Ishikawa (cell line): ENCODE data around the gene MFSD2A.

Experiments
- CEBPB ChIP-seq: IDR thresholded peaks from 2 replicates; pipeline ENCODE4 v1.6.1; 2012
- CREB1 ChIP-seq: IDR thresholded peaks from 2 replicates; pipeline ENCODE4 v1.6.1; 2012; ENCODE audit warnings: low read depth
- EGR1 ChIP-seq: IDR thresholded peaks from 2 replicates; pipeline ENCODE4 v1.6.1; 2012
- EP300 ChIP-seq: IDR thresholded peaks from 2 replicates; pipeline ENCODE4 v1.6.1; 2012; ENCODE audit warnings: borderline replicate concordance
- NFIC ChIP-seq: IDR thresholded peaks from 2 replicates; pipeline ENCODE4 v1.6.1; 2012
- RAD21 ChIP-seq: IDR thresholded peaks from 2 replicates; pipeline ENCODE4 v1.6.1; 2012; ENCODE audit warnings: low read depth
- TAF1 ChIP-seq: IDR thresholded peaks from 2 replicates; pipeline ENCODE4 v1.6.1; 2012; ENCODE audit warnings: low read depth, mild to moderate bottlenecking
- TCF12 ChIP-seq: IDR thresholded peaks from 2 replicates; pipeline ENCODE4 v1.6.1; 2012; ENCODE audit warnings: low read depth
- TEAD4 ChIP-seq: IDR thresholded peaks from 2 replicates; pipeline ENCODE4 v1.6.1; 2012
- YY1 ChIP-seq: IDR thresholded peaks from 2 replicates; pipeline ENCODE4 v1.6.1; 2012; ENCODE audit warnings: low read depth
- ZBTB7A ChIP-seq: IDR thresholded peaks from 2 replicates; pipeline ENCODE4 v1.6.1; 2012; ENCODE audit warnings: low read depth
- TF ChIP-seq, protein P1 (sequence below): IDR thresholded peaks from 2 replicates; pipeline ENCODE4 v1.6.1; 2012; ENCODE audit warnings: low read depth, mild to moderate bottlenecking
- TF ChIP-seq, protein P2 (sequence below): IDR thresholded peaks from 2 replicates; pipeline ENCODE4 v1.6.1; 2012
- TF ChIP-seq, protein P3 (sequence below): IDR thresholded peaks from 2 replicates; pipeline ENCODE4 v1.6.1; 2012

Gene MFSD2A

DNA sequence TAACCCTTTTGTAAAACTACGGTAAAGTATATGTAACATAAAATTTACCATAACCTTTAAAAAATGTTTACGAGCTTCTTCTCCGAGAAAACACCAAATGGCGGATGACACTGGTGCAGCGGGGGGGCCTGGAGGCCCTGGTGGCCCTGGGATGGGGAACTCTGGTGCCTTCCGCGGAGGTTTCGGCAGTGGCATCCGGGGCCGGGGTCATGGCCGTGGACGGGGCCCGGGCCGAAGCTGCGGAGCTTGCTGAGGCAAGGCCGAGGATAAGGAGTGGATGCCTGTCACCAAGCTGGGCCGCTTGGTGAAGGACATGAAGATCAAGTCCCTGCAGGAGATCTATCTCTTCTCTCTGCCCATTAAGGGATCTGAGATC is 7.5 kb downstream of the MFSD2A start:
- no peak for TF ChIP-seq TCF12
- TF ChIP-seq YY1, result no peak
- TF ChIP-seq, protein P1, sequence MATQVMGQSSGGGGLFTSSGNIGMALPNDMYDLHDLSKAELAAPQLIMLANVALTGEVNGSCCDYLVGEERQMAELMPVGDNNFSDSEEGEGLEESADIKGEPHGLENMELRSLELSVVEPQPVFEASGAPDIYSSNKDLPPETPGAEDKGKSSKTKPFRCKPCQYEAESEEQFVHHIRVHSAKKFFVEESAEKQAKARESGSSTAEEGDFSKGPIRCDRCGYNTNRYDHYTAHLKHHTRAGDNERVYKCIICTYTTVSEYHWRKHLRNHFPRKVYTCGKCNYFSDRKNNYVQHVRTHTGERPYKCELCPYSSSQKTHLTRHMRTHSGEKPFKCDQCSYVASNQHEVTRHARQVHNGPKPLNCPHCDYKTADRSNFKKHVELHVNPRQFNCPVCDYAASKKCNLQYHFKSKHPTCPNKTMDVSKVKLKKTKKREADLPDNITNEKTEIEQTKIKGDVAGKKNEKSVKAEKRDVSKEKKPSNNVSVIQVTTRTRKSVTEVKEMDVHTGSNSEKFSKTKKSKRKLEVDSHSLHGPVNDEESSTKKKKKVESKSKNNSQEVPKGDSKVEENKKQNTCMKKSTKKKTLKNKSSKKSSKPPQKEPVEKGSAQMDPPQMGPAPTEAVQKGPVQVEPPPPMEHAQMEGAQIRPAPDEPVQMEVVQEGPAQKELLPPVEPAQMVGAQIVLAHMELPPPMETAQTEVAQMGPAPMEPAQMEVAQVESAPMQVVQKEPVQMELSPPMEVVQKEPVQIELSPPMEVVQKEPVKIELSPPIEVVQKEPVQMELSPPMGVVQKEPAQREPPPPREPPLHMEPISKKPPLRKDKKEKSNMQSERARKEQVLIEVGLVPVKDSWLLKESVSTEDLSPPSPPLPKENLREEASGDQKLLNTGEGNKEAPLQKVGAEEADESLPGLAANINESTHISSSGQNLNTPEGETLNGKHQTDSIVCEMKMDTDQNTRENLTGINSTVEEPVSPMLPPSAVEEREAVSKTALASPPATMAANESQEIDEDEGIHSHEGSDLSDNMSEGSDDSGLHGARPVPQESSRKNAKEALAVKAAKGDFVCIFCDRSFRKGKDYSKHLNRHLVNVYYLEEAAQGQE, result no peak
- no peak for TF ChIP-seq TEAD4
- TF ChIP-seq NFIC, result no peak
- no peak for TF ChIP-seq ZBTB7A
- TF ChIP-seq, protein P2, sequence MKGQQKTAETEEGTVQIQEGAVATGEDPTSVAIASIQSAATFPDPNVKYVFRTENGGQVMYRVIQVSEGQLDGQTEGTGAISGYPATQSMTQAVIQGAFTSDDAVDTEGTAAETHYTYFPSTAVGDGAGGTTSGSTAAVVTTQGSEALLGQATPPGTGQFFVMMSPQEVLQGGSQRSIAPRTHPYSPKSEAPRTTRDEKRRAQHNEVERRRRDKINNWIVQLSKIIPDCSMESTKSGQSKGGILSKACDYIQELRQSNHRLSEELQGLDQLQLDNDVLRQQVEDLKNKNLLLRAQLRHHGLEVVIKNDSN, result no peak
- TF ChIP-seq CREB1, result no peak
- TF ChIP-seq, protein P3, sequence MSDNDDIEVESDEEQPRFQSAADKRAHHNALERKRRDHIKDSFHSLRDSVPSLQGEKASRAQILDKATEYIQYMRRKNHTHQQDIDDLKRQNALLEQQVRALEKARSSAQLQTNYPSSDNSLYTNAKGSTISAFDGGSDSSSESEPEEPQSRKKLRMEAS, result no peak

DNA sequence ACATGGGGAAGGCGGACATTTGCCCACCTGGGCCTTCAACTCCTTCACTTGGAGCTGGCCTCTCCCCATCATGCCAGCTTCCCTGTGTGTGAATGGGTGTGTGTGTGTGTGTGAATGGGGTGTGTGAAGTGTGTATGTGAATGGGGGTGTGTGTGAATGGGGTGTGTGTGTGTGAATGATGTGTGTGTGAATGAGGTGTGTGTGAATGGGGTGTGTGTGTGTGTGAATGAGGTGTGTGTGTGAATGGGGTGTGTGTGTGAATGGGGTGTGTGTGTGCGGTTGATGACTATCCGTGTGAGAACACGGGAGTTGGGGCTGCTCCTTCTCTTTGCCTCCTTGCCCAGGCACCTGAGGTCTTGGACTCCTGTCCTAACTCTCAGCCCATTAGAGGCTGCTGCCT is 9.6 kb downstream of the MFSD2A start:
- TF ChIP-seq EGR1 (no peak), ZBTB7A (no peak), CREB1 (no peak), RAD21 (no peak), EP300 (no peak), NFIC (no peak), YY1 (no peak)
- TF ChIP-seq, protein P2, result no peak
- TF ChIP-seq, protein P1, result no peak

DNA sequence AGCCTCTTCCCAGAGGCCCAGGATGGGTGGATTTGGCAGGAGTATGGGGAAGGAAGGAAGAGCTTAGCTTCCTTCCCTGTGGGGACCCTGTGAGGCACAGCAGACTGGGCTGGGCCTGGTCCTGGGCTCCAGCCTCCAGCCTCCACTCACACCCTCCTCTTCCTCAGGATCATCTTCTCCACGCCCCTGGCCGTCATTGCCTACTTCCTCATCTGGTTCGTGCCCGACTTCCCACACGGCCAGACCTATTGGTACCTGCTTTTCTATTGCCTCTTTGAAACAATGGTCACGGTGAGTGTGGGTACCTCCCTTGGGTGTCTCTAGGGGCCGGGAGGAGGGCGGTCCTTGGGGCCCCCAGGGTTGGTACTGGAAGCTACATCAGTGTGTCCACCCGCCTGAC is 10.1 kb downstream of the MFSD2A start:
- TF ChIP-seq YY1 (no peak), TEAD4 (no peak), EP300 (no peak), CEBPB (no peak), EGR1 (no peak)
- TF ChIP-seq, protein P2, result no peak
- TF ChIP-seq, protein P1, result no peak

DNA sequence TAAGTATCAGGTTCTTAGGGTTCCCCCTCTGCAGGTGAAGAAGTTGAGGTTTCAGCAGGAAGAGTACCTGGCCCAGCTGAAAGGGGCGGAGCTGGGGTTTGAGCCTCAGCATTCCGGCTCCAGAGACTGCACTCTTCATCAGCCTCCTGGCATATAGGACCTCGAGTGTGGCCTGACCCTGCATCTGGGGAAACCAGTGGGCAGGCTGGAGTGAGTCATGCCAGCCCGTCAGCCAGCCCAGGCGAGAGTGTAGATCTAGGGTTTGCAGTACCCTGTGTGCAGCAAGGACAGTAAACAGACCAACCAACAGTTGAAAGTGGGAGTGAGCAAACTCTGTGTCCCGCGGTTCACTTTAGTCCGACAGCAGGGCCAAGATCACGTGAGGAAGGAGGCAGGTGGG is 14.1 kb downstream of the MFSD2A start:
- TF ChIP-seq YY1 (no peak), ZBTB7A (no peak), CEBPB (no peak), EGR1 (no peak), RAD21 (no peak), TAF1 (no peak)
- TF ChIP-seq, protein P2, result no peak
- TF ChIP-seq, protein P1, result no peak
- TF ChIP-seq, protein P3, result no peak
